ENCODE measurements around the gene DCST2. TPM values are rescaled to one million over a fixed set of nuclear protein-coding genes. Genes with fewer than 3 reads are reported as not detected.

Gene DCST2
- total RNA-seq = 0.41 TPM

DNA sequence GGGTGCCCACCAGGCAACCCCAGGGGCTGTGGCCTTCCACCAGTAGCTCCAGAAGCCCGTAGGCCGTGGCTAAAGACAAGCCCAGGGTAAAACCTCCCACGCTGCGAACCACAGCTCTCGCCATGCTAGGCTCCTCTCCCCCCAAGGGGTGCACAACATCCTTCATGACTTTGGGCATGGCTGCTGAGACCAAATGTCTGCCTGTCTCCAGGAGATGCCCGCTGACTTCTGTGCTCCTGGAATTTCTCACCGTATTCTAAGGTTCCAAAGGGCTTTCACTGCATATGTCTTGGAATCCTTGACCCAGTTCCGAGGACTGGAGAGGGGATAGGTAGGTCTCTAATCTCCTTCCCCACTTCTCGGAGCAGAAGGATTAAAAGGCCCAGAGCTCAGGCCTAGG is at the start of gene DCST2, which contains the start of gene DCST1:
TSS of gene DCST2 (minus strand) at position 258 of the 400 bp plus-strand sequence. CDS start at position 178, 80 bp downstream.
TSS of gene DCST1 (plus strand) at position 301 of the 400 bp plus-strand sequence. CDS start 213 bp downstream, outside the sequence.
- DNase-seq = no peak

- no peak for DNase-seq
These were observed 49.5 kb upstream of the DCST2 start for GRCh38 chr1:155083052-155083541.

DNA sequence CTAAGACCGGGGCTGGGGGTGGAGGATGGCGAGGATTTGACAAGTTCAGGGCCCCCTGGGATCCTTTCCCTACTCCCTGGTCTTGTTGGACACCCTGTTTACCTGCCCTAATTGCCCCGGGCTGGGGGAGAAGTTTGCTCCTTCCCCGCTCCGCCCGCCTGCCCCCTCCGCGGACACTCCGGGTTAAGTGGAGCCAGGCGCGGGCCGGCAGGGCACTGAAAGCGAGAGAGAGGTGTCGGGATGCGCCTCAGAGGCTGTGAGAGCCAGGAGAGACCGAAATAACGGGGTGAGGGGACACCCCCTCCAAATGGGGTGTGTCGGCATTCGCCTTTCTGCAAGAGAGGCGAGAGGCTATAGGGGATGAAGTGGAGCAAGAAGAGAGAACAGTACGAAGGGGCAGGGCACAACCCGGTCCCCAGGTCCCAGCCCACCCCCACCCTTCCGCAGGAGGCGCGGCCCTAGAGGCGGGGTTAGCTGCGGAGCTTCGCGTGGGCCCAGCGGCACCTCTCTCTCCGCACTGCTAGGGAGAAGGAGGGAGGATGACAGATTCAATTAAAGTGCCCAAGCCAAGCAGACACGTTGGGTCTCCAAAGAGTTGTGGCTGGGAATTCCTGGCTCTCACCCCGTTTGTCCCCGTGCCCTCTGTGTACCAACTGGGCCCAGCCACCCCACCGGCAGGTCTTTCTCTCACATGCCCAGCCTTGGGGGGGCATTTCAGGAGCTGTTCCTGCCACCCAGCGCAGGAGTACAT is 48.9 kb upstream of the DCST2 start:
- DNase-seq = no peak

- DNase-seq = no peak
These were observed 48.1 kb upstream of the DCST2 start for GRCh38 chr1:155081472-155082300.

GRCh38 chr1:155080312-155081228 is 47.0 kb upstream of the DCST2 start:
- peak; percentile 64 for DNase-seq

DNA sequence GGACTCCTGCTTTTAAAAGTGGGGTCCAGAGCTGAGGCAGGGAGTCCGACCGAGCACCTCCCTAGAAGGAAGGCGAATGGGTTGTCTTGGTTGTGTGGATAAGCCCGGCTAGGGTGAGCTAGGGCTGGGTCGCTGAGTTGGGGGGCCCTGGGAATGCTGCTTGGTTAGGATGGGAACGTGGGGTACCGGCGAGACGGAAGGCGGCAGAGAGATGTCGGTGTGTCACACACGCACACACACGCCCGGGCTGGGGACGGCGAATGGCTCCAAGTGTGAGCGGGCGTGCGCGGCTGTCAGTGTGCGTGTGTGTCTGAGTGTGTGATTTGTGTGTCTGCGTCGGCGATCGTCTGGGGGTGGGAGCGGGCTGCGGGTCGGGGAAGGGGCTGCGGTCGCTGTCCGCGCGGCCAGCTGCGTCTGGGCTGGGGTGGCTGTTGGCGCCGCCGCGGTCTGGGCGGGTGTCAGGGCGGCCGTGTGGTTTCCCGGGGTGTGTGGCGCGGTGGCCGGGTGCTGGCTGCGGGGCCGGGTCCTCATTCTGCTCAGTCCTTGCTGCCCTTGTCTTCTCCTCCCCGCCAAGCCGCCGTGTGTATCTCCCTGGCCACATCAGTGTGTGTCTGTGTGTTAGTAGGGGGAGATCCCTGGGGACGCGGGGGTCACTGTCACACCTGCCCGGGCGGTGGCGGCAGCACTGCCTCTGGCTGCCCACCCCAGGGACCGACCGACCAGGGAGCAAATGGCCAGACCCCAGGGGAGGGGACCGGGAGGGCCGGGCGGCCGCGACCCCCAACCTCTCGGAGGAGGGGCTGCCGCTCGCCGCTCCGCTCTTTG is 46.1 kb upstream of the DCST2 start:
- no peak for DNase-seq

GRCh38 chr1:155079210-155079486 is 45.6 kb upstream of the DCST2 start:
- DNase-seq = no peak

DNA sequence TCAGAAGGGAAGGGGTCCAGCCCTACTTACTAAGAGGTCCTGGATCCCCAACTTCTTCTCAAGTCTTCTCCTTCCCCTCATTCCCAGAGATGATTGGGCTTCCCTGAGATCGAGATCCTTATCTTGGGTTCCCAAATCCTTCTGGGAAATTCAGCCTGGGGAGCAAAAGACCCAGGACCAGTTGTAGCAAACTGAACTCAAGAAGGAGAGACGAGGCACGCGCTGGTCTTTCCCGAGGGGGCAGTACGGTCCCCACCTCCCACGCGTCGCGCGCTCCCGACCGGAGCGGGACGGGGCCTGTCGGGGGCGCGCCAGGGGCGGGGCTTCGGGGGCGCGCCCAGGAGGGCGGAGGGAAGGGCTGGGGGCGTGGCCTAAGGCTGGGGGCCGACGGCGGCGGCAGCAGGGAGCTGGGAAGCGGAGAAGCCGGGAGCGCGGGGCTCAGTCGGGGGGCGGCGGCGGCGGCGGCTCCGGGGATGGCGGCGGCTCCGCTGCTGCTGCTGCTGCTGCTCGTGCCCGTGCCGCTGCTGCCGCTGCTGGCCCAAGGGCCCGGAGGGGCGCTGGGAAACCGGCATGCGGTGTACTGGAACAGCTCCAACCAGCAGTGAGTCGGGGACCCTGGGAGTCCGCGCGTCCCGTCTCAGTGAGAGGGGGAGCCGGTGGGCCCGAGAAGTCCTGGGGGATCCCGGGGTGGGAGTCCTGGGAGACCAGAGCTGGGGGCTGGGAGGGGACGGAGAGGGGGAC is 45.1 kb upstream of the DCST2 start, which contains the start of gene EFNA3:
TSS of gene EFNA3 (plus strand) at position 369 of the 741 bp plus-strand sequence. CDS start at position 474, 105 bp downstream.
- DNase-seq = peak; percentile 81

- no peak for DNase-seq
These were observed 44.3 kb upstream of the DCST2 start for GRCh38 chr1:155077758-155078445.

- no peak for DNase-seq
These were observed 43.8 kb upstream of the DCST2 start for GRCh38 chr1:155077346-155077745.

GRCh38 chr1:155076371-155076770 is 42.8 kb upstream of the DCST2 start:
- no peak for DNase-seq

DNA sequence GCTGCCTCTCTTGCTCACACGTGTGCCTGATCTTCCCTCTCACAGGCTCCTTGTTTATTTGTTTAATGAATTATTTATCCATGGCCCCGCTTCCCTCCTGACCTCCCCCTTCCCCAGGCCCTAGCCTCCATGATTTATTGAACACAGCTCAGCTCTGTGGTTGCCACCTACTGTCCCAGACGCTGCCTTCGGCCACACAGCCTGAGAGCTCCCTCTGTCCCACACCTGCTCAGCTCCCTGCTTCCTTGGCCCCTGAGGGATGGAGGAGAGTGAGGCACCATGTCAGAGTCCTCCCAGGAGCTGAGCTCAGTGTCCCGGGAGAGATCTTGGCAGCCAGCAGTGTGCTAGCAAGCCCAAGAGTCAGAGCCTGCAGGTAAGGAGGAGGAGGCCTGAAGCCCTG is 42.0 kb upstream of the DCST2 start:
- DNase-seq = no peak

DNA sequence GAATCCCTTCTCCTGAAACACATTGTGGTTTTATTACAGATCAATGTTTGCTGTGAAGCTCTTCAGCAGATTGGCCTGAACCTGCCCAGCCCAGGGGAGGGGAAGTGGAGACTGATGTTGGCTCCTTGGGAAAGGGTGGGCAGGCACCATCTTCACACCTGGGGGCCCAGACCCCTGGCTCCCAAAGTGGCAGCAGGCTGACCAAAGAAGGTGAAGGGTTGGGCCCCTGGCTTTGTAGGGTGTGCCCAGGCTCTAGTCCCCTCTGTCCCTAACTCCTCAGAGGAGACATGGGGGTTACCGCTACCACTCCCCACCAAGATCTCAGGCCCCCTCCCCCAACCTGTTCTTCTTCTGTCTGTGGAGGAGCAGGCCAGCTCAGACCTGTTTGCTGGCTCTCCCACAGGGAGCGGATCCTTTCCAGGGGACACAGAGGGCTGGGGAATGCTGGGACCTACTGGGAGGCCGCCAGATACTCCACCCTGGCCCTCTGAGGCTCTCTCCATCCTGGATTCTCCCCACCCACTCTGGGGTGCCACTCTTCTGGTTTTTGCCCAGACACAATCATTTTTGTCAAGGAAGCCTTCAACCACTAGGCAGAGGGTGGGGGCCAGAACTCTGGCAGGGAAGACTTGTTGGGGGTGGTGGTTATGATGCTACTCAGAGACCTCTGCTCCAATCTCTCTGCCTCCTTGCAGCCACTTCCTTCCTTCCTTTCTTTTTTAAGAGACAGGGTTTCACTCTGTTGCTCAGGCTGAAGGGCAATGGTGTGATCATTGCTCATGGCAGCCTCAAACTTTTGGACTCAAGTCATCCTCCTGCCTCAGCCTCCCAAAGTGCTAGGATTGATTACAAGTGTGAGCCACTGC is 40.0 kb upstream of the DCST2 start:
- no peak for DNase-seq

DNA sequence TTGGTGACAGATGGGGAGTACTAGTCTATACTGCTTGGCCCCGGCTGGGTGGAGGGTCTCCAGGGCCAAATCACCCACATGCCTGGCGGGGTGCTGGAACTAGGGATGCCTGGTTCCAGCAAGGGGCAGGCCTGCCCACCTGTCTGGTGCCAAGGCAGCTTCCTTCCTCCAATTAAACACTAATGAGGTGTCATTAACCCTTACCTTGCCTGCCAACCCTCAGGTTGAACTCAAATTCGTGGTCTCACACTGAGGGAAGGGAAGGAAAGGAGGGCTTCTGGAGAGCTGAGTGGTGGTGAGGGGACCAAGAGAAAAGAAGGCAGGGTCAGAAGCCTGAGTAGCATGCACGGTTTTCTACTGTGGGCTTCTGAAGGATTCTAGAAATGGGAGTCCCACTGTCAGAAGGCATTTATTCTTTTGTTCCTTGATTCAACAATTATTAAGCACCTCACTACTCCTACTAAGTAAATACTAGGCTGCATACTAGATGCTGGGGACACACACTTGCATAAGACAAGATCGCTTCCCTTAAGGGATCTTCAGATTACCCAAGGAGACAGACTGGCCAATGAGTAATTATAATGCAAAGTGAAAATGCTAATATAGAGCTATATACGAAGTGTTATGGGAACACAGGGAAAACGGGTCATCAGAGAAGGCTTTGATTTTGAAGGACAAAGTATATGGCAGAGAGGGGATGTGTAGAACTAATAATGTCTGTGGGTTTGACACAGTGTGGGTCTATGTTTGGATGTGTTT is 39.1 kb upstream of the DCST2 start:
- no peak for DNase-seq

GRCh38 chr1:155071701-155072100 is 38.1 kb upstream of the DCST2 start:
- DNase-seq = no peak

- DNase-seq = peak; percentile 86
These were observed 37.4 kb upstream of the DCST2 start for GRCh38 chr1:155070721-155071569.

- no peak for DNase-seq
These were observed 36.6 kb upstream of the DCST2 start for GRCh38 chr1:155070158-155070621.

All from tongue (tissue), 2 donors.